Bronchus fibroblast of lung (primary cell): Measurements from ENCODE around the gene NEU4. TPM values are rescaled to one million over a fixed set of nuclear protein-coding genes. Genes with fewer than 3 reads are reported as not detected.

Source experiments
- total RNA-seq: library from RNA; depleted of rRNA; stranded (reverse); fragments of >200 nt; gene quantifications from 2 replicates; pipeline ENCODE4 v1.2.3, GENCODE V29; 2015

The NEU4 gene
- not detected in 2 replicates for total RNA-seq

GRCh38 chr2:241808721-241809382, at the start of gene NEU4:
TSS of gene NEU4 (plus strand) at chr2:241809193. CDS start at chr2:241814485, 5,292 bp downstream.

GRCh38 chr2:241776336-241777169, 32.4 kb upstream of the NEU4 start, which contains the start of gene GAL3ST2:
TSS of gene GAL3ST2 (plus strand) at chr2:241776822. CDS start at chr2:241776956, 134 bp downstream.

GRCh38 chr2:241858206-241859016, 49.4 kb downstream of the NEU4 start, which contains the start of gene PDCD1:
TSS of gene PDCD1 (minus strand) at chr2:241858894. CDS start at chr2:241858838, 56 bp downstream.

Other genes with a start within 250 kb of the NEU4 start
- gene THAP4, start 172.0 kb upstream of the NEU4 start, total RNA-seq: 49.8 and 62.0 TPM in 2 replicates
- gene ATG4B, start 171.5 kb upstream of the NEU4 start, total RNA-seq: 64.5 and 66.7 TPM in 2 replicates
- gene DTYMK, start 122.4 kb upstream of the NEU4 start, total RNA-seq: 139 and 142 TPM in 2 replicates
- 20.2 and 22.0 TPM in 2 replicates for gene ING5, start 107.2 kb upstream of the NEU4 start, total RNA-seq
- gene D2HGDH, start 74.6 kb upstream of the NEU4 start, total RNA-seq: 10.3 and 11.0 TPM in 2 replicates
- gene GAL3ST2, start 32.4 kb upstream of the NEU4 start, total RNA-seq: not detected in 2 replicates
- not detected in 2 replicates for gene PDCD1, start 49.7 kb downstream of the NEU4 start, total RNA-seq
- not detected in 2 replicates for gene RTP5, start 60.5 kb downstream of the NEU4 start, total RNA-seq